ENCODE results near the gene HIP1. TPM values are rescaled to one million over a fixed set of nuclear protein-coding genes. Genes with fewer than 3 reads are reported as not detected.

The HIP1 gene
- total and polyA plus RNA-seq, 2 donors from 2014 or later = 11.2 to 50.1 TPM

DNA sequence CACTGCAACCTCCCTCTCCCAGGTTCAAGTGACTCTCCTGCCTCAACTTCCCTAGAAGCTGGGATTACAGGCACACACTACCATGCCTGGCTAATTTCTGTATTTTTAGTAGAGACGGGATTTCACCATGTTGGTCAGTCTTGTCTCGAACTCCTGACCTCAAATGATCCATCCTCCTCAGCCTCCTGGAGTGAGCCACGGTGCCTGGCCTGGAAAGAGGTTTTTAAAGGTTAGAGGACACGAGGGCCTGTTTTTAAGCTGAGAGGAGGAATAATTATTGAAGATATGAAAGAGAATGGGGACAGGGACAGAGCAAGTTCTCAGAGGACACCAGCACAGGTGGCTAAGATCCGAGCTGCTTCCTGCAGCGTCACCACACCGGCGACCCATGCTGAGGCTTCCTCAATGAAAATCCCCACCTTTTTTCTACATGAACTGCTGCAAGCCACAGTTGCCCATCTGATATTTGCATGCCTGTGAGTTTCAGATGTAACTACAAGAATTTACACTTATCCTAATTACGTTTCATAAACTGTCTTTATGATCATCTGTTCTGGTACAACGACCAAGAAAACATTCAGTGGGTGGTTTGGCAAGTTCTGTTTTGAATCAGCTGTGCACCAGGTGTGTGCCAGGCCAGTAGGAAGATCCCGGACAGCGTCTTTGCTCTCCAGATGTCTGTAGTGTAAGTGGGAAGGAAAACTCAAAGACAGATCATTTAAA, 76.0 kb downstream of the HIP1 start:
- FAIRE-seq = no peak
- TF ChIP-seq, protein P1, sequence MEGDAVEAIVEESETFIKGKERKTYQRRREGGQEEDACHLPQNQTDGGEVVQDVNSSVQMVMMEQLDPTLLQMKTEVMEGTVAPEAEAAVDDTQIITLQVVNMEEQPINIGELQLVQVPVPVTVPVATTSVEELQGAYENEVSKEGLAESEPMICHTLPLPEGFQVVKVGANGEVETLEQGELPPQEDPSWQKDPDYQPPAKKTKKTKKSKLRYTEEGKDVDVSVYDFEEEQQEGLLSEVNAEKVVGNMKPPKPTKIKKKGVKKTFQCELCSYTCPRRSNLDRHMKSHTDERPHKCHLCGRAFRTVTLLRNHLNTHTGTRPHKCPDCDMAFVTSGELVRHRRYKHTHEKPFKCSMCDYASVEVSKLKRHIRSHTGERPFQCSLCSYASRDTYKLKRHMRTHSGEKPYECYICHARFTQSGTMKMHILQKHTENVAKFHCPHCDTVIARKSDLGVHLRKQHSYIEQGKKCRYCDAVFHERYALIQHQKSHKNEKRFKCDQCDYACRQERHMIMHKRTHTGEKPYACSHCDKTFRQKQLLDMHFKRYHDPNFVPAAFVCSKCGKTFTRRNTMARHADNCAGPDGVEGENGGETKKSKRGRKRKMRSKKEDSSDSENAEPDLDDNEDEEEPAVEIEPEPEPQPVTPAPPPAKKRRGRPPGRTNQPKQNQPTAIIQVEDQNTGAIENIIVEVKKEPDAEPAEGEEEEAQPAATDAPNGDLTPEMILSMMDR (IDR thresholded peaks at IDR 0.05; ENCODE audit: borderline replicate concordance, extremely low read depth, insufficient read depth) = no peak
- DNase-seq = peak in 1 of 5 donors; percentile 26
- intact Hi-C loops (cut with DNase I) = no loop called here
- Histone ChIP-seq H3K27ac (ENCODE audit: low read depth in 2 of 2, low read length in 2 of 2) (no peak overlapping the region), H3K27me3 (ENCODE audit: control insufficient read depth, insufficient read depth, low read length) (no peaks in the 10 kb centered on the region), H3K4me1 (ENCODE audit: control insufficient read depth in 2 of 3, insufficient read depth in 2 of 3, low read depth in 1 of 3, low read length in 3 of 3) (peaks cover 0 to 9% (median 0%) of the 10 kb centered on the region in 3 donors), H3K4me3 (ENCODE audit: low read length in 3 of 3) (no peak overlapping the region), H3K9ac (ENCODE audit: low read length in 3 of 3) (no peak overlapping the region), H3K9me3 (ENCODE audit: control insufficient read depth in 2 of 3, insufficient read depth in 1 of 3, low read length in 3 of 3) (no peaks in the 10 kb centered on the region), H3K36me3 (ENCODE audit: control insufficient read depth in 2 of 3, insufficient read depth in 3 of 3, low read length in 3 of 3) (no peaks in the 10 kb centered on the region)

DNA sequence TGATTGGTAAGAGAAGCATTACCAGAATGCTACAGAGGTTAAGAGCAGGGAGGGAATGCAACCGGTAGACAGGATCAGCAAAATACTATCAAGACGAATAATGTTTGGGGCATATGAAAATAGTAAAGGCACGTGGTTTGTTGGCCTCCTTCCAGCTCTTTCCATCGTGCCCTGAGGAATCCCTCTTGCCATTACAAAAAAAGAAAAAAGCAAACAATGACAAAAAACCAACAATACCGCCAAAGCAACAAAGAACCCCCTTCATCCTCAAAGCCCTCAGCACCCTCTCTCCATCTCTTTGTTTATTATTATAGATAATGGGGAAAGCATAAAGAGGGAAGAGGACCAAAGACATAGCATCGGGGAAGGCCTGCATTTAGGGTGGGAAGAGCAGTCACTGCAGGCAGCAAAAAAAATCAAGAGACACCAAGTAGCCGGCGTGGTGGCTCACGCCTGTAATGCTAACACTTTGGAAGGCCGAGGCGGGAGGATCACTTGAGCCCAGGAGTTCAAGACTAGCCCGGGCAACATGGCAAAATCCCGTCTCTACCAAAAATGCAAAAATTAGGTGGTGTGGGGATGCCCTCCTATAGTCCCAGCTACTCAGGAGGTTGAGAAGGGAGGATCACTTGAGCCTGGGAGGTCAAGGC, 78.0 kb downstream of the HIP1 start:
- Histone ChIP-seq H3K27ac (ENCODE audit: low read depth in 2 of 2, low read length in 2 of 2) (no peak overlapping the region), H3K9me3 (ENCODE audit: control insufficient read depth in 2 of 3, insufficient read depth in 1 of 3, low read length in 3 of 3) (no peaks in the 10 kb centered on the region), H3K9ac (ENCODE audit: low read length in 3 of 3) (no peak overlapping the region), H3K4me1 (ENCODE audit: control insufficient read depth in 2 of 3, insufficient read depth in 2 of 3, low read depth in 1 of 3, low read length in 3 of 3) (peaks cover 0 to 7% (median 0%) of the 10 kb centered on the region in 3 donors), H3K36me3 (ENCODE audit: control insufficient read depth in 2 of 3, insufficient read depth in 3 of 3, low read length in 3 of 3) (no peaks in the 10 kb centered on the region), H3K27me3 (ENCODE audit: control insufficient read depth, insufficient read depth, low read length) (no peaks in the 10 kb centered on the region), H3K4me3 (ENCODE audit: low read length in 3 of 3) (no peak overlapping the region)
- intact Hi-C loops (cut with DNase I) = no loop called here
- peak in 1 of 5 donors; percentile 8 for DNase-seq
- FAIRE-seq = no peak
- TF ChIP-seq, protein P1 (IDR thresholded peaks at IDR 0.05; ENCODE audit: borderline replicate concordance, extremely low read depth, insufficient read depth) = no peak

DNA sequence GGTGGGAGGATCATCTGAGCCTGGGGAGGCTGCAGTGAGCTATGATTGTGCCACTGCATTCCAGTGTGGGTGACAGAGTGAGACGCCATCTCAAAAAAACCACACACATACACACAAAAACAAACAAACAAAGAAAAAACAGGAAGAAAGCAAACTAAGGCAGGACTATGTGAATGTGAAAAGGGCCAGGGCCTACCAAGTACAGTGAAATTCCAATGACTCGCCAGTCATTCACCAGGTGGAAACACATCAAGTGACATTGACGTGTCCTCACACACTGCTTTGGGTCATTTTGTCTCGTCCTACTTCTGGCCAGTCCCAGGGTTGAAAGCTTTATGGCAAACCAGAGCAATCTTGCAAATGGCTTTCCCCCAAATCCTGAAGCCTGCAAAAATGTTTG, 79.9 kb downstream of the HIP1 start:
- Histone ChIP-seq H3K27me3 (ENCODE audit: control insufficient read depth, insufficient read depth, low read length) (no peaks in the 10 kb centered on the region), H3K36me3 (ENCODE audit: control insufficient read depth in 2 of 3, insufficient read depth in 3 of 3, low read length in 3 of 3) (no peaks in the 10 kb centered on the region), H3K9me3 (ENCODE audit: control insufficient read depth in 2 of 3, insufficient read depth in 1 of 3, low read length in 3 of 3) (no peaks in the 10 kb centered on the region), H3K4me1 (ENCODE audit: control insufficient read depth in 2 of 3, insufficient read depth in 2 of 3, low read depth in 1 of 3, low read length in 3 of 3) (peaks cover 0 to 7% (median 0%) of the 10 kb centered on the region in 3 donors), H3K9ac (ENCODE audit: low read length in 3 of 3) (no peak overlapping the region), H3K4me3 (ENCODE audit: low read length in 3 of 3) (no peak overlapping the region), H3K27ac (ENCODE audit: low read depth in 2 of 2, low read length in 2 of 2) (peak overlapping the region in 1 of 2 donors; percentile 22)
- FAIRE-seq (no peak), DNase-seq (peak in 1 of 5 donors; percentile 4)
- TF ChIP-seq, protein P1 (IDR thresholded peaks at IDR 0.05; ENCODE audit: borderline replicate concordance, extremely low read depth, insufficient read depth) = no peak
- intact Hi-C loops (cut with DNase I) = no loop called here

Data from kidney (tissue), 14 donors.